Gastrocnemius medialis (tissue), 4 donors: ENCODE data around the gene FAM32A.

Experiments
- CTCF ChIP-seq, 5 experiments: fragments of 450-650 bp in 3 of 5; fragments of 200-600 bp in 2 of 5; sonication (generic) in 2 of 5; IDR thresholded peaks in 4 of 5; conservative IDR thresholded peaks in 1 of 5; 1 replicate in 4 of 5; 2 replicates in 1 of 5; pipeline ENCODE4 v1.5.1; 2016 to 2019; ENCODE audit warnings: antibody characterized with exemption in 5 of 5, mild to moderate bottlenecking in 3 of 5, moderate library complexity in 3 of 5
- POLR2A ChIP-seq, 2 donors: fragments of 450-650 bp; IDR thresholded peaks; one replicate each; pipeline ENCODE4 v1.6.1; 2017; ENCODE audit warnings: antibody characterized with exemption in 2 of 2, mild to moderate bottlenecking in 2 of 2, moderate library complexity in 2 of 2

GRCh38 chr19:16229322-16229641 lies 44.1 kb downstream of the FAM32A start:
- TF ChIP-seq POLR2A (IDR thresholded peaks at IDR 0.05) = no peak
- no peak for TF ChIP-seq CTCF (IDR thresholded peaks at IDR 0.05 in 4 of 5, conservative IDR thresholded peaks at IDR 0.05 in 1 of 5)
